RKO (cell line): Measurements from ENCODE around the gene GALNT9.
"Not testable (repeated sequence)": the region's sequence is repeated elsewhere in the genome, so short reads cannot be mapped to it uniquely, and the experiment has no call there.

Experiments
- DNase-seq: peaks from one replicate; pipeline ENCODE4 v3.0.0-alpha.2; 2016; ENCODE audit warnings: low spot score

Gene GALNT9

DNA sequence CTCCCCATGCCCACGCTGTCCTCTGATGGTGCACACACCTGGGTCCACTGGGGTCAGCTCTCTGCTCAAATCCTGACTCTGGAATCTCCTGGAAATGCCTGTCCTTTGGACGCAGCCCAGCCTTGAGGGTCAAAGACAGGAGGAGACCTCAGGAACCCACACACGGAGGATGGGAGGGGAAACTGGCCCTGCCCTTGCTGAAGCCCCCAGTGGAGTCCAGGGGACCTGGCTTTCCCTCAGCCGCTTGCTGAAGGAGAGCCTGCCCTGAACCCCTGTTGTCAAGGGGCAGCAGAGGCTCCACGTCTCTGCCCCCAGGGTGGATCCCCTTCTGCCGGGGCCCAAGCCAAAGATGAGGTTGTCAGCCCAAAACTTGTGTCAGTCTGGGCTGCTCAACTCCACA, 16.9 kb downstream of the GALNT9 start:
- DNase-seq, result no peak

DNA sequence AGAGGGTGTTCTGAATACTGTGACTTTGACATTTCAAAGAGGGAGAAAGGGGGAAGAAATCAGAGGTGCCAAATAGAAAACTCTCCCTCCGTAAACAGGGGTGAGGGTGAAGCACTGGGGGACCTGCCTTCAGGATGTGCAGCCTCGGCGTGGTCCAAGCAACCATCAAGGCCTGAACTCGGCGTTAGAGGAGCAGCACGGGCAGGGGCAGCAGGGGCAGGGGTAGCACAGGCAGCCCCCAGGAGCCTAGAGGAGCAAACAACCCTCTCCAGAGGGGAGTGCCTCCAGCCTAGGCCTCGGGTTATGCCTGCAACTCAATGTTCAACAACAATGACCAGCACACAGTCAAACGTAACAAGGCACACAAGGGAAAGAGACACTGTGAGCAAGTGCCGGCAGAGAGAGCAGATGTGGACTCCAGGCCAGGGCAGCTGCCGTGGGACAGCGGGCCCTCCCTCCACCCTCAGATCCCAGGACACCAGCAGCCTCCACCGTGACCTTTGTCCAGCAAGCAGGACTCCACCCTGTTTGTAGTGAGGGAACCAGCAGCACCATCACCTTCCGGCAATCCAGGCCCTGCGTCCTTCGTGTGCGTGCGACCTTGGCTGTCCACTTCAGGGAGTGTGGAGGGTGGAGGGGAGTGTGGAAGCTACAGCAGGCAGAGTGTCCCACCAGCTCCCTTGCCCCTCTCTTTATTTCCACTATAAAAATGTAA, 18.0 kb downstream of the GALNT9 start:
- no peak for DNase-seq

DNA sequence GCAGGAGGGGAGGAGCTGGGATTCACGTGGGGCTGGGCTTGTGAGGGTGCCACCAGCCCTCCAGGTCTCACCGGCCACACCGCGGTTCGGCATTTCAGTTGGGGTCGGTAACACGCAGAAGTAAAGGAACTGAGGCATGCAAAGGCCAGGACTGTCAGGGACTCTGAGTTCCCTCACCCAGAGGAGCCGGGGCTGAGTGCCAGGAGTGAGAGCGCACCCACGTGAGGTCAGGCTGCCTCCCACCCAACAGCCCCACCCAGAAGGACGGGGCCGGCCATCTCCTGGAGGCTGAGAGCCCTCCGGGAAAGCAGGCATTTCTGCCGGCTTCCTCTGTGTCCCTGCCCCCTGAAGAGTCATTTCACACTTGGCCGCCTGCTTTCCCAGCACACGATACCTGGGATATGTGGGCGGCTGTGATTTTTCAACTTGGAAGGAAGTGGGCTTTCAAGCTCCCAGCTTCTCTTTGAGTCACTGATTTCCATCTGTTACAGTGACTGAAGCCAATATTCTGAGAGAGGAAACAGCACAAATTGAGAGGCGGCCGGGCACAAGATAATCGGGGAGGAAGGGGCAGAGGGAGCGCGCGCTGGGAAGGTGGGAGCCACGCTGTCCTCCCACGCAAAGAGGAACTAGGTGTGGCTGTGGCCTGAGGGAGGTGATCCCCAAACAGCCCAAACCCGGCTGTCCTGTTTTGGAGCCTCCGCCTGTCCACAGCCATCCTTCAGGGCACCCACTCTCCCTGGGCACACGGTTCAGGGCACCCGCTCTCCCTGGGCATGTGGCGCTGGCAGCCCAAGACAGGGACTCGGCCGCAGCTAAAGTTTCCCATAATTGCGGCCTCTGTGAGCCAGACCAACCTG, 19.0 kb downstream of the GALNT9 start:
- DNase-seq, result no peak

DNA sequence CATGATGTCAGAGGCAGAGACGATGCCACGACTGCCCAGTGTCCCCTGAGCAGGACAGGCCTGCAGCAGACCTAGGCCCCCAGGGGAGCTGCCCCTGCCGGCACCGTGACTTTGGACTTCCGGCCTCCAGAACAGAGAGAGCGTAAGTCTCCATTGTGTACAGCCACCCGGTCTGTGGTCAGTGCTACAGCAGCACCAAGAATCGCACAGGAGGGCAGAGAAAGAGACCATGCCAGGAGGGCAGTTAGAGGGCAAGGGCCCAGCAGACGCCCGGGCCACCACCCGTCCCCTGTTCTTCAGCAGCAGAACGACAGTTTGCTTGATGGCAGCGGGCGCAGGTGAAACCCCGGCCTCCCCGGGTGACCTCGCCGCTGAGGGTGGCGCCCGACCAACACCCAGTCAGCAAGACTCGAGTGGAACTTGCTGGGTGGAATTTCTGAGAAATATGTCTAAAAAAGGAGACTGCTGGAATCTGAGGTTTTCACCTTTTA, 19.7 kb downstream of the GALNT9 start:
- DNase-seq, result no peak

DNA sequence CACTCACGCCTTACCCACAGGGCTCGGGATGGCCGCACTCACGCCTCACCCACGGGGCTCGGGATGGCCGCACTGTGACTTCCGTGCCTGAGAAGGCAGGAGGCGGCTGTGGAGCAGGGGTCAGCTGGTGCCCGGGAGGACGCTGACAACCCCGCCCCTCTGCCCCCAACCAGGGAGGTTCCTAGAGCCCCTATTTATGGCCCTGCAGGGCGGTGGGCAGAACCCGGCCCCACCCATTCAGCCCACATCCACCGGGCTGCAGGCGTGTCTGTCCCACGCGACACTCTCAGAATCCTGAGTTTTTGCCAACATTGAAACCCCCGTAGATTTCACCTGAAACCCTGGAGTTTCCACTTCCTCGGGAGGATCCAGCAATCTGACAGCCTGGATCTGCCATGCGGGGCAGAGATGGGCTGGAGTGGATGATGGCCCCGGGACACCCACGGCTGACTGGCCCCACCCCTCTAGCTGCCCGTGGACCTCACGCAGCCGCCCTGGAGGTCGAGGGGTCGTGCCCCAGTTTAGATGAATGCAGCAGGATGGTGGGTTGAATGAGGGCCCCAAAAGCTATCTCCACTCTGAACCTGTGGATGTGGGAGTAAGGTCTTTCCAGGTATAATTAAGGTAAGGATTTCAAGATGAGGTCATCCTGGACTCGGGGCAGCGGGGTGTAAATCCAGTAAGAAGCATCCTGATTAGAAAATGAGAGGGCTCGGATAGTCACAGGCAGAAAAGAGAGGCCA, 20.4 kb downstream of the GALNT9 start:
- DNase-seq, result no peak

DNA sequence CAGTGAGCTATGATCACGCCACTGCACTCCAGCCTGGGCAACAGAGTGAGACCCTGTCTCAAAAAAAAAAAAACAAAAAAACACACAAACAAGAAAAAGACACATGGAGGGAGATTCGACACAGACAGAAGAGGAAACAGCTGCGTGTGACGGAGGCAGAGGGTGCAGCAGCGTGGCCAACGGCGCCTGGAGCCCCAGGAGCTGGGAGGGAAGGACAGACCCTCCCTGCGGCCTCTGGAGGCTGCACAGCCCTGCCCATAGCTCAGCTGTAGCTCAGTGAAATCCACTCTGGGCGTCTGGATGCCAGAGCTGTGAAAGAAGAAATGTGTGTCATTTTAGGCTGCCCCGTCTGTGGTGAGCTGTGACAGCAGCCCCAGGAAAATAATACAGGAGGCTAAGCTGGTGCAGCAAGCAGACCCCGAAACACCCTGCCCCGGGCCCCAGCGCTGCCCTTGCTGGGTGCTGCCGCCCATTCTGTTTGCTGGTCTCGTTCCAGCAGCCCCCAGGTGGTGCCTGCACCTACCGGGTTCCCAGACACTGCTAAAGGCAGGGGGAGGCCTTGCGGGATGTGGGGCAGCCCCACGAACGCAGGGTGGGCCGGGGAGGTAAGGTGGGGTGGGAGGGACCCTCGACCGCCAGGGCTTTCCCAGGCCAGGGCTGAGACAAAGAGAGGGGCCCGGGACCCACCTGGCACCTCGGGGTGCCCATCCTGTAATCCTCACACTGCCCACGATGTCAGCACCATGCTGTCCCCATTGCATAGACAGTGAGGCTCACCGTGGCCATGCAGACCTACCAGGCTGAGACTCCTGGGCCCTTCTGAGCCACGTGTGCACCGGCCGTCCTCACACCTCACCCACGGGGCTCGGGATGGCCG, 21.2 kb downstream of the GALNT9 start:
- no peak for DNase-seq

DNA sequence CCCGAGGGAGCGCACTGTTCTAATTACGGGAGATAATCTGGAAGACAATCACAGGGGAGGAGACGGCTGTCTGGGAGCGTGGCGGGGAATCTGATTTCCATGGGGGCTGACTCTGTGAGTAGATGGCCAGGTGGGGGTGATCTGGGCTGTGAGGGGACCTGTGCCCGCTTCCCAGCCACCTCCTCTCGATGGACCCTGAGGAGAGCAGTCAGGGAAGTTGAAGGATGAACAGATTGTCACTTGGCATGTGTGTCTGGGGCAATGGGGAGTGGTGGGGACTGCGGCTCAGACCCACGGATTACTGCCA, 22.6 kb downstream of the GALNT9 start:
- DNase-seq, result no peak

DNA sequence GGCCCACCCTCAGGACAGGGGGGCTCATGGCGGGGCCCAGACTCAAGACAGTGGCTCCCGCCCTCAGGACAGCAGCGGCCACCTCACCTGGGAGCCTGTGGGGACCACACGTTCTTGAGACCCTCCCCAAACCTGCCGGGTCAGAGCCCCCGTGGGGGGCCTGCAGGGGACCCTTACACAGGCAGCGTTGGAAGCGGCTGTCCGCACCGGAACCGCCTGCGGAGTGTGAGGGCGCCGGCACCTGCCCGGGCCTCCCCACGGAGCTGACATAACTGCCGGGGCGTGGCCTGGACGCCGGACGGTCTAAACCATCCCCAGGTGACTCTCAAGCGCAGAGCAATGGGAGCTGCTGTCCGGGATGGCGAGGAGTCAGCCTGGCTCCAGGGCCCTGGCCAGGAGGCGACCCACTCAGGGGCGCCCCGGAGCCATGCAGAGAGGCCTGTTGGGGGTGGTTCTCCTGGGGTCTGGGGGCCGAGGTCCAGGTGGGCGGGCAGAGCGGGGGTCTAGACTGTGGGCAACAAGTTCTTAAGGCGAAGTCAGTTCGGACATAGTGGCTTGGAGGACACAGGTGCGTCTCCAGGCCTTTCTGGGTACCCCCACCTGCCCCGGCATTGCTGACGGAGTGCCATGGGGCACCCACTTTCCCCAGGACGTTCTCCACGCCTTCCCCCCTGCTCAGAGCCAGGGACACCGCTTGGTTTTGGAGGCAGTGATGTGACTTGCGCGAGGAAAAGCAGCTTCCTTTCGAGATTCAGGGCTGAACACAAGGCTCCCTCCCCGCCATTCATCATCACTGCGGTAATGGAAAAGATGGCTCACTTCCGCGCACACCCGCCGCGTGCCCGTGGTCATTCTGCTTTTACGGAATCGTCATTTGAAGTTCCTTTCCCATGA, 23.2 kb downstream of the GALNT9 start:
- DNase-seq, result no peak

DNA sequence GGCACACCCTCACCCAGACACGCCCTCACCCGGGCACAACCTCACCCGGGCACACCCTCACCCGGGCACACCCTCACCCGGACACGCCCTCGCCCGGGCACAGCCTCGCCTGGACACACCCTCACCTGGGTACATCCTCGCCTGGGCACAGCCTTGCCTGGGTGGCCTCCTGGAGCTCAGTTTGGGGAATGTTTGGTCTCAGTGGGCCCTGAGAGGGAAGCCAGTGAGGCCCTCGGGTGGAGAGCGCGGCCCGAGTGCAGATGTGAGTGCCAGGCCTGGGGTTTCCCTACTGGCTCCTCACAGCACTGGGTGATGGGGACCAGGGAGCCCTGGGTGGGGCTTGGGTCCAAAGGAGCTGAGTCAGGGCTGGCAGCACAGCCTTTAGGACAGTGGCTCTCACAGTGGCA, 23.8 kb downstream of the GALNT9 start:
- DNase-seq, result no peak

DNA sequence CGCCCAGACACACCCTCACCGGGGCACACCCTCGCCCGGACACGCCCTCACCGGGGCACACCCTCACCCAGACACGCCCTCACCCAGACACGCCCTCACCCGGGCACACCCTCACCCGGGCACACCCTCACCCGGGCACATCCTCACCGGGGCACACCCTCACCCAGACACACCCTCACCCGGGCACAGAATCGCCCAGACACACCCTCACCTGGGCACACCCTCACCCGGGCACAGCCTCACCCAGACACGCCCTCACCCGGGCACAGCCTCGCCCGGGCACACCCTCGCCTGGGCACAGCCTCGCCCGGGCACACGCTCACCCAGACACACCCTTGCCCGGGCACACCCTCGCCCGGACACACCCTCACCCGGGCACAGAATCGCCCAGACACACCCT, 24.5 kb downstream of the GALNT9 start:
- DNase-seq, result not testable (repeated sequence)

DNA sequence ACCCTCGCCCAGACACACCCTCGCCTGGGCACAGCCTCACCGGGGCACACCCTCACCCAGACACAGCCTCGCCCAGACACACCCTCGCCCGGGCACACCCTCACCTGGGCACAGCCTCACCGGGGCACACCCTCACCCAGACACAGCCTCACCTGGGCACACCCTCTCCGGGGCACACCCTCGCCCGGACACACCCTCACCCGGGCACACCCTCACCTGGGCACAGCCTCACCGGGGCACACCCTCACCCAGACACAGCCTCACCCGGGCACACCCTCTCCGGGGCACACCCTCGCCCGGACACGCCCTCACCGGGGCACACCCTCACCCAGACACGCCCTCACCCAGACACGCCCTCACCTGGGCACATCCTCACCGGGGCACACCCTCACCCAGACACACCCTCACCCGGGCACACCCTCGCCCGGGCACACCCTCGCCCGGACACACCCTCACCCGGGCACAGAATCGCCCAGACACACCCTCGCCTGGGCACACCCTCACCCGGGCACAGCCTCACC, 25.5 kb downstream of the GALNT9 start:
- DNase-seq, result not testable (repeated sequence)

DNA sequence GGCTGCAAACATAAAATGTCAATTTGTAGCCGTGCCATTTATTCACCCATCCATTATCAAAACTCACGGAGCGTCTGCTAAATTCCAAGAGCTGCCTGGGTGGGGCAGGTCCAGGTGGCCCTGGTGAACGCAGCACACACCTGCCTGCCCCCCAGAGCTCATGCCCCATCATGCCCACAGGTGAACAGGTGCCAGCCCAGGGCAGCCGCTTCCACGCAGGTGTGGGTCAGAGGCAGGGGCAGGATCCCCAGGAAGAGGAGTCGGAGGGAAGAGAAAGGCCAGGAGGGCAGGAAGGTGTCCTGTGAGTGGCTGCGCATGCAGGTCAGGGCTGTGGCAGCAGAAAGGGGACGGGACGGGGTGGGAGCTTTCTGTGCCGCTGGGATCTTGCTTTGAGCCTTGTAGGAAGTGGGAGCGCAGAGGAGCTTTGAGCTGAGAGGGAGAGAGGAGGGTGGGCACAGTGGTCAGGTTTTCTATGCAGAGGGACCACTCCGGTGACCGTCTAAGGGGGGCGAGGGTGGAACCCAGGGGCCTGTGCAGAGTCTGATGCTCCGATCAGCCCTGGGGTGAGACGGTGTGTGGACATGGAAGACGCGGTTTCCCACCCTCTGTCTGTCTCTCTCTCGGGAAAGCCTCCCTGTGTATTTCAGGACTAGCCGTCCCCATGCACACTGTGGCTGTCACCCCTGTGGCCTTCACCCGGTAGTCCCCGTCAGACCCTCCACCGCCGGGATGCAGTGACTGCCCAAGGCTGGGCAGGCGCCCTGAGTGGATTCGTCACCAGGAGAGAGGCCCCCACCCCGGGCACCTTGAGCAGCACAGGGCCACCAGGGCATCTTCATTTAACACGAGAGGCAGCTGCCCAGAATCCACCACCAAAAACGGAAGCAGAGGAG, 26.7 kb downstream of the GALNT9 start:
- no peak for DNase-seq

DNA sequence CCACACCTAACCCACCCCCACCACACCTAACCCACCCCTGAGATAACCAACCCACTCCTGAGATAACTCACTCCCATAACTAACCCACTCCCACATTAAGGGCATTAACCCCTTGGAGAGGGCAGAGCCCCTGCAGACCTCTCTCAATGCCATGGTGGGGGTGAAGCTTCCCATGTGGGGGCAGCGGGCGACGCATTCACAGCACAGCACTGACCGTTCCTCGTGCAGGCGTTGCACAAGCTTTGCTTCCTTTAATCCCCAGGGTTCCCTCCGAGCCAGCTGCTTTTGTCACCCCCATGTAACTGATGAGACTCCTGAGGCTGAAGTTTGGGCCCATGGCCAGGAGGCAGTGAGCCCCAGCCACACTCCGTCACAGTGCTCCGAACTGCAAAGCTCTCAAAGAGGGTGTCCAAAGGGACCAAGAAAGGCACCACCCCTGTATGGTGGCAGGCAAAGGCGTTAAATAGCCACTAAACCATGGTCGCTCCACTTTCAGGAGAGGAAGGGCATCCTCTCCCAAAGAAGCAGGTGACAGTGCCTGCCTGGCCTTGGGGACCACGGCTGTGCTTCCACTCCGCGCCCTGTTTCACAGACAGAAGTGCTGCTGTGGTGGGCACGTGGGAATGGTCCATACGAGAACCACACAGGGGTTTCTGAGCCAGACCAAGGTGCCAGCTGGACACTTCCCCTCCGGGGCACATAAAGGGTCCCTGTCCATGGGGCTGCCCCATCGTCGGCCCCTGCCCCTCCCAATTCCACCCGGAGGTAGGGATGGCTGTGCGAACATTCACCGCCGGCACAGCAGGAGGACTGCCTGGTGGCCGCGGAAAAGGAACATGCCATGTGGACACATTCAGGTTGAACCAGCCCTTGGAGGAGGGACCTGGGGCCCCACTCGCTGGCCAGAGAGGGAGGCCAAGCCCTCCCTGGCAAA, 28.3 kb downstream of the GALNT9 start:
- DNase-seq, result no peak

DNA sequence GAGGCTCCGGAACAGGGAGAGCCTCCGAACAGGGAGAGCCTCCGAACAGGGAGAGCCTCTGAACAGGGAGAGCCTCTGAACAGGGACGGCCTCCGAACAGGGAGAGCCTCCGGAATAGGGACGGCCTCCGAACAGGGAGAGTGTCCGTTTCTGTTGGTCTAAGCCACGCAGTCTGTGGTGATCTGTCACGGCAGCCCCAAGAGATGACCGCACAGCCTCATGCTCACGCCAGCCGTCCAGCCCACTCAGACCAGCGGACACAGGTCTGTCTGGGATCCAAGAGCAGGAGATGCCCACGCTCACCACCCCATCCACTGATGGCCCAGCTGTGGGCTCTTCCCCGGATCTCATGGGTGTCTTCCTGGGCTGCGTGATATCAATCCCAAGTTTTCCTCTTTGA, 33.3 kb downstream of the GALNT9 start:
- no peak for DNase-seq

DNA sequence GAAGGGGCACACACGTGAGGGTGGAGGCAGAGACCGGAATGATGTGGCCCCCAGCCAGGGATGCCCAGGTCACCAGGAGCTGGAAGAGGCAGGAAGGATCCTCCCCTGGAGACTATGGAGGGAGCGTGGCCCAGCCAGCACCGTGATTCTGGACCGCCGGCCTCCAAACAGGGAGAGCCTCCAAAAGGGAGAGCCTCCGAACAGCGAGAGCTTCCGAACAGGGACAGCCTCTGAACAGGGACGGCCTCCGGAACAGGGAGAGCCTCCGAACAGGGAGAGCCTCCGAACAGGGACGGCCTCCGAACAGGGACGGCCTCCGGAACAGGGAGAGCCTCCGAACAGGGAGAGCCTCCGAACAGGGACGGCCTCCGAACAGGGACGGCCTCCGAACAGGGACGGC, 33.8 kb downstream of the GALNT9 start:
- DNase-seq, result not testable (repeated sequence)

DNA sequence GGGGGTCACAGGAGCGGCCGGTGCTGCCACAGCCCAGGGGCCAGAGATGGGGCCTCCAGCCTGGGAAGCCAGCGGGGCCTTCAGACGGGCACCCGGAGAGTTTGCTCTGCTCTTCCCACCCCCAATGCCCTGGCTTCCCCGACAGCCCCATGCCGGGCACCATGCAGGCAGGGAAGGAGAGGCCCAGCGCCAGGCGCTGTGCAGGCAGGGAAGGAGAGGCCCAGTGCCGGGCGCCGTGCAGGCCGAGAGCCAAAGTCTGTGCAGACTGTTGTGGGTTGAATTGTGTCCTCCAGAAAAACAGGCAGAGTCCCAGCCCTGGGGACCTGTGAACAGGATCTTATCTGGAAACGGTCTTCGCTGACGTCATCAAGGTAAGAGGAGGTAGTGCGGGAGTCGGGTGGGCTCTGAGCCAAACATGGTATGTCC, 34.3 kb downstream of the GALNT9 start:
- no peak for DNase-seq

DNA sequence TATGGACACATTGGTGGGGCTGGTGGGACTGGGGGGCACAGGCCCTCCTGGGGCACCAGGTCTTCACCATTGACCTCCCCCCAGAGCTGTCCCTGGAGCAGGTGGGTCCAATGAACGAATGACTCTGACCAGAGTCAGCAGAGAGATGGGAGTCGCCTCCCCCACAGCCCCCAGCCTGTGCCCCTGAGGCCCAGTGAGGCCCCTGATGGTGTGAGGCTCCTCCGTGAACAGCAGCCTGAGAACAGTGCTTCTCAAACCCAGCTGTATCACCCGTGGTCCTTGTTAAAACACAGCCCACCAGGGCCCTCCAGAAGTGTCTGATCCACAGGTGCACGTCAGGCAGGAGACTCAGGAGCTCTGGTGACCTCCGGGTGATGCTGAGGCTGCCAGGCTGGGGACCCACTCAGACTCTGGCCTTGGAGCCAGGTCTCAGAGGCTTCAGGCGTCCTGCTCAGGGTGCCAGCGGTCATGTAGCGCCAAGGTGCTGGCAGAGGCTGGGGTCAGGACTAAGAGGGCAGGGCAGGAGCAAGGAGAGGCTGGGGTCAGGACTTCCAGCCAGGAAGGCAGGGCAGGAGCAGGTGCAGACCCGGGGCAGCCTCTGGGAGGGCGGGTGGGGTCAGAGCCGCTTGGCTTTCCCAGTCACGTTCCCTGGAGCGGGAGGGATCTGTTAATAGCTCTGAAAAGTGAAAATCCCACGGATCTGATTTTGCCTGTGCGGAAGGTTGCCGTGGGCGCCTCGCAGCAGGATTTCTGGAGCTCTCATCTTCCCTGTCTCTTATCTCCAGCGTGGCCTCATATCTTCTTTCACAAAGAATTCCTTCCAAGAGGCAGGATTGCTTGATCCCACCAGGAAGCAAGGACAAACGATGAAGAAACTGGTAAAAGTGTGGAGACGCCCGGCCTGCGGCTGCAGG, 35.0 kb downstream of the GALNT9 start:
- DNase-seq, result no peak
